GM12892 (cell line): Measurements from ENCODE around the gene TMEM184A.

ENCODE experiments used
- POLR2A ChIP-seq: IDR thresholded peaks from 2 replicates; pipeline ENCODE4 v1.6.1; 2011; ENCODE audit warnings: low read depth, low read length, control low read depth
- POLR2AphosphoS5 ChIP-seq: IDR thresholded peaks from 2 replicates; pipeline ENCODE4 v1.6.1; 2011; ENCODE audit warnings: low read depth, low read length, control low read depth

- TF ChIP-seq POLR2A, result no peak
- TF ChIP-seq POLR2AphosphoS5, result no peak
Observed at GRCh38 chr7:1549357-1550004, 6.5 kb downstream of the TMEM184A start.
